Activated T-cell treated with anti-CD3 and anti-CD28 coated beads, Interleukin-2, amount 50 U/mL, for 24 hours (primary cell): ENCODE data around the gene FAM43B.

Experiments
- DNase-seq: peaks from one replicate; pipeline ENCODE4 v3.0.0-alpha.2; 2020
- H3K27ac Mint-ChIP-seq: 2 replicates; pipeline ENCODE4 v1.8.0; 2020; ENCODE audit warnings: mild to moderate bottlenecking, mixed read lengths
- H3K27me3 Mint-ChIP-seq: 2 replicates; pipeline ENCODE4 v1.8.0; 2020; ENCODE audit warnings: mixed read lengths
- H3K36me3 Mint-ChIP-seq: 2 replicates; pipeline ENCODE4 v1.8.0; 2020; ENCODE audit warnings: low read depth, mixed read lengths
- H3K4me1 Mint-ChIP-seq: 2 replicates; pipeline ENCODE4 v1.8.0; 2020; ENCODE audit warnings: low read depth, mixed read lengths
- H3K4me3 Mint-ChIP-seq: 2 replicates; pipeline ENCODE4 v1.8.0; 2020; ENCODE audit warnings: mild to moderate bottlenecking, moderate library complexity, mixed read lengths
- H3K9me3 Mint-ChIP-seq: 2 replicates; pipeline ENCODE4 v1.8.0; 2020; ENCODE audit warnings: mixed read lengths

The FAM43B gene

GRCh38 chr1:20534659-20535417 is 17.5 kb upstream of the FAM43B start:
- Mint-ChIP-seq H3K27me3 (peaks cover 65% of the 10 kb centered on the region), H3K4me3 (no peak overlapping the region), H3K36me3 (no peaks in the 10 kb centered on the region), H3K9me3 (no peaks in the 10 kb centered on the region), H3K4me1 (no peaks in the 10 kb centered on the region), H3K27ac (no peak overlapping the region)
- no peak for DNase-seq

GRCh38 chr1:20538227-20538626 is 14.1 kb upstream of the FAM43B start:
- no peak overlapping the region for H3K4me3 Mint-ChIP-seq
- H3K4me1 Mint-ChIP-seq = no peaks in the 10 kb centered on the region
- peaks cover 68% of the 10 kb centered on the region for H3K27me3 Mint-ChIP-seq
- DNase-seq = no peak
- H3K9me3 Mint-ChIP-seq = no peaks in the 10 kb centered on the region
- H3K36me3 Mint-ChIP-seq = no peaks in the 10 kb centered on the region
- no peak overlapping the region for H3K27ac Mint-ChIP-seq

GRCh38 chr1:20538760-20539551 is 13.4 kb upstream of the FAM43B start:
- Mint-ChIP-seq H3K36me3 (no peaks in the 10 kb centered on the region), H3K27me3 (peaks cover 67% of the 10 kb centered on the region), H3K4me1 (no peaks in the 10 kb centered on the region), H3K27ac (no peak overlapping the region), H3K4me3 (no peak overlapping the region), H3K9me3 (no peaks in the 10 kb centered on the region)
- no peak for DNase-seq

- Mint-ChIP-seq H3K27me3 (peaks cover 59% of the 10 kb centered on the region), H3K27ac (no peak overlapping the region), H3K36me3 (no peaks in the 10 kb centered on the region), H3K9me3 (no peaks in the 10 kb centered on the region), H3K4me3 (no peak overlapping the region), H3K4me1 (no peaks in the 10 kb centered on the region)
- no peak for DNase-seq
These were observed 12.1 kb upstream of the FAM43B start for GRCh38 chr1:20540281-20540680.

- Mint-ChIP-seq H3K4me1 (no peaks in the 10 kb centered on the region), H3K36me3 (no peaks in the 10 kb centered on the region), H3K4me3 (no peak overlapping the region), H3K9me3 (no peaks in the 10 kb centered on the region), H3K27ac (no peak overlapping the region), H3K27me3 (peaks cover 60% of the 10 kb centered on the region)
- DNase-seq = no peak
These were observed 5.7 kb upstream of the FAM43B start for GRCh38 chr1:20546637-20547036.

- Mint-ChIP-seq H3K27ac (no peak overlapping the region), H3K4me3 (no peak overlapping the region), H3K9me3 (no peaks in the 10 kb centered on the region), H3K36me3 (no peaks in the 10 kb centered on the region), H3K27me3 (peaks cover 43% of the 10 kb centered on the region), H3K4me1 (peaks cover 3% of the 10 kb centered on the region)
- no peak for DNase-seq
These were observed 1.2 kb upstream of the FAM43B start for GRCh38 chr1:20551161-20551560.

GRCh38 chr1:20552728-20553445 is 514 bp downstream of the FAM43B start:
- Mint-ChIP-seq H3K27me3 (peaks cover 33% of the 10 kb centered on the region), H3K36me3 (no peaks in the 10 kb centered on the region), H3K9me3 (no peaks in the 10 kb centered on the region), H3K4me3 (peak overlapping the region; percentile 8), H3K27ac (no peak overlapping the region), H3K4me1 (peaks cover 3% of the 10 kb centered on the region)
- peak; percentile 35 for DNase-seq

GRCh38 chr1:20555025-20555757 is 2.8 kb downstream of the FAM43B start:
- Mint-ChIP-seq H3K27me3 (peaks cover 26% of the 10 kb centered on the region), H3K4me3 (no peak overlapping the region), H3K36me3 (no peaks in the 10 kb centered on the region), H3K9me3 (no peaks in the 10 kb centered on the region), H3K4me1 (peaks cover 3% of the 10 kb centered on the region), H3K27ac (no peak overlapping the region)
- DNase-seq = no peak

GRCh38 chr1:20555758-20556120 is 3.4 kb downstream of the FAM43B start:
- H3K36me3 Mint-ChIP-seq = no peaks in the 10 kb centered on the region
- no peak overlapping the region for H3K27ac Mint-ChIP-seq
- DNase-seq = no peak
- no peaks in the 10 kb centered on the region for H3K9me3 Mint-ChIP-seq
- peaks cover 28% of the 10 kb centered on the region for H3K27me3 Mint-ChIP-seq
- H3K4me3 Mint-ChIP-seq = no peak overlapping the region
- H3K4me1 Mint-ChIP-seq = peaks cover 3% of the 10 kb centered on the region

GRCh38 chr1:20558191-20558590 is 5.8 kb downstream of the FAM43B start:
- peaks cover 29% of the 10 kb centered on the region for H3K27me3 Mint-ChIP-seq
- H3K4me1 Mint-ChIP-seq = peaks cover 3% of the 10 kb centered on the region
- no peaks in the 10 kb centered on the region for H3K36me3 Mint-ChIP-seq
- no peak overlapping the region for H3K27ac Mint-ChIP-seq
- H3K4me3 Mint-ChIP-seq = no peak overlapping the region
- DNase-seq = no peak
- no peaks in the 10 kb centered on the region for H3K9me3 Mint-ChIP-seq

- Mint-ChIP-seq H3K36me3 (no peaks in the 10 kb centered on the region), H3K9me3 (no peaks in the 10 kb centered on the region), H3K27me3 (peaks cover 39% of the 10 kb centered on the region), H3K27ac (no peak overlapping the region), H3K4me1 (no peaks in the 10 kb centered on the region), H3K4me3 (no peak overlapping the region)
- DNase-seq = no peak
These were observed 8.6 kb downstream of the FAM43B start for GRCh38 chr1:20560966-20561365.

GRCh38 chr1:20565234-20565633 is 12.9 kb downstream of the FAM43B start:
- no peaks in the 10 kb centered on the region for H3K9me3 Mint-ChIP-seq
- no peaks in the 10 kb centered on the region for H3K4me1 Mint-ChIP-seq
- no peak for DNase-seq
- H3K36me3 Mint-ChIP-seq = no peaks in the 10 kb centered on the region
- H3K4me3 Mint-ChIP-seq = no peak overlapping the region
- H3K27me3 Mint-ChIP-seq = peaks cover 55% of the 10 kb centered on the region
- no peak overlapping the region for H3K27ac Mint-ChIP-seq

GRCh38 chr1:20569523-20570098 is 17.2 kb downstream of the FAM43B start:
- Mint-ChIP-seq H3K4me3 (no peak overlapping the region), H3K4me1 (peaks cover 3% of the 10 kb centered on the region), H3K27me3 (peaks cover 51% of the 10 kb centered on the region), H3K9me3 (peaks cover 5% of the 10 kb centered on the region), H3K27ac (no peak overlapping the region), H3K36me3 (no peaks in the 10 kb centered on the region)
- no peak for DNase-seq

- Mint-ChIP-seq H3K4me1 (peaks cover 3% of the 10 kb centered on the region), H3K4me3 (no peak overlapping the region), H3K36me3 (no peaks in the 10 kb centered on the region), H3K27ac (no peak overlapping the region), H3K9me3 (peaks cover 5% of the 10 kb centered on the region), H3K27me3 (peaks cover 55% of the 10 kb centered on the region)
- DNase-seq = no peak
These were observed 19.1 kb downstream of the FAM43B start for GRCh38 chr1:20571427-20571826.
